ENCODE results near the gene KRTAP2-3. TPM values are rescaled to one million over a fixed set of nuclear protein-coding genes. Genes with fewer than 3 reads are reported as not detected.
"Not testable (repeated sequence)": the region's sequence is repeated elsewhere in the genome, so short reads cannot be mapped to it uniquely, and the experiment has no call there.

The KRTAP2-3 gene
- total and polyA plus RNA-seq, 3 experiments from 2014 or later = not detected

- POLR2A ChIA-PET; H3K9me3 ChIP-seq (ENCODE audit: low read length); H3K4me3 Mint-ChIP-seq; H3K27ac ChIP-seq (ENCODE audit: low read depth, low read length); H3K4me1 Mint-ChIP-seq; DNase-seq; H3K4me3 ChIP-seq (ENCODE audit: low read length); H3K27me3 ChIP-seq (ENCODE audit: insufficient read depth, low read length, poor library complexity, severe bottlenecking); H3K27ac Mint-ChIP-seq; H3K9me3 Mint-ChIP-seq; H3K36me3 ChIP-seq (ENCODE audit: insufficient read depth, low read length); CTCF ChIA-PET; H3K4me1 ChIP-seq (ENCODE audit: insufficient read depth, low read length); H3K36me3 Mint-ChIP-seq: not testable (repeated sequence)
- peaks cover 20 to 47% of the 10 kb centered on the region in 2 donors for H3K27me3 Mint-ChIP-seq
Measured at GRCh38 chr17:41099682-41100480, 40.0 kb upstream of the KRTAP2-3 start.

- Mint-ChIP-seq H3K36me3 (peaks cover 0 to 5% (median 0%) of the 10 kb centered on the region in 3 donors), H3K27me3 (peaks cover 22 to 55% of the 10 kb centered on the region in 2 donors), H3K4me3 (no peak overlapping the region), H3K9me3 (no peaks in the 10 kb centered on the region), H3K27ac (peak overlapping the region in 1 of 8 donors; percentile 23), H3K4me1 (peaks cover 0 to 7% (median 6%) of the 10 kb centered on the region in 3 donors)
- Histone ChIP-seq H3K4me3 (ENCODE audit: low read length) (no peak overlapping the region), H3K27ac (ENCODE audit: low read depth, low read length) (no peak overlapping the region), H3K27me3 (ENCODE audit: insufficient read depth, low read length, poor library complexity, severe bottlenecking) (peaks cover 3% of the 10 kb centered on the region), H3K4me1 (ENCODE audit: insufficient read depth, low read length) (no peaks in the 10 kb centered on the region), H3K9me3 (ENCODE audit: low read length) (no peaks in the 10 kb centered on the region), H3K36me3 (ENCODE audit: insufficient read depth, low read length) (no peaks in the 10 kb centered on the region)
- POLR2A ChIA-PET = no interaction called here
- CTCF ChIA-PET = no interaction called here
- DNase-seq = no peak
Measured at GRCh38 chr17:41098481-41098880, 38.6 kb upstream of the KRTAP2-3 start.

GRCh38 chr17:41098042-41098441, 38.1 kb upstream of the KRTAP2-3 start, which contains the start of gene KRTAP4-8:
Gene KRTAP4-8, minus strand, starts transcription at chr17:41098142. Its CDS starts 58 bp downstream, at chr17:41098084.
- H3K27ac ChIP-seq (ENCODE audit: low read depth, low read length) = no peak within 1 kb of the TSS
- ChIA-PET POLR2A (no interaction called here), CTCF (no interaction called here)
- Mint-ChIP-seq H3K36me3 (peaks cover 0 to 5% (median 0%) of the 10 kb centered on the region in 3 donors), H3K27ac (peak within 1 kb of the TSS in 1 of 8 donors; percentile 23), H3K9me3 (peaks cover 0 to 2% (median 0%) of the 10 kb centered on the region in 5 donors), H3K27me3 (peaks cover 23 to 55% of the 10 kb centered on the region in 2 donors), H3K4me1 (peaks cover 0 to 7% (median 6%) of the 10 kb centered on the region in 3 donors), H3K4me3 (no peak within 1 kb of the TSS)
- H3K4me3 ChIP-seq (ENCODE audit: low read length) = no peak within 1 kb of the TSS
- no peaks in the 10 kb centered on the region for H3K36me3 ChIP-seq (ENCODE audit: insufficient read depth, low read length)
- no peak for DNase-seq
- no peaks in the 10 kb centered on the region for H3K4me1 ChIP-seq (ENCODE audit: insufficient read depth, low read length)
- H3K27me3 ChIP-seq (ENCODE audit: insufficient read depth, low read length, poor library complexity, severe bottlenecking) = peaks cover 3% of the 10 kb centered on the region
- no peaks in the 10 kb centered on the region for H3K9me3 ChIP-seq (ENCODE audit: low read length)

- Histone ChIP-seq H3K4me1 (ENCODE audit: insufficient read depth, low read length) (no peaks in the 10 kb centered on the region), H3K9me3 (ENCODE audit: low read length) (no peaks in the 10 kb centered on the region), H3K27me3 (ENCODE audit: insufficient read depth, low read length, poor library complexity, severe bottlenecking) (peaks cover 3% of the 10 kb centered on the region), H3K27ac (ENCODE audit: low read depth, low read length) (no peak overlapping the region), H3K36me3 (ENCODE audit: insufficient read depth, low read length) (no peaks in the 10 kb centered on the region), H3K4me3 (ENCODE audit: low read length) (no peak overlapping the region)
- ChIA-PET POLR2A (no interaction called here), CTCF (no interaction called here)
- H3K4me1 Mint-ChIP-seq = peaks cover 0 to 7% (median 6%) of the 10 kb centered on the region in 3 donors
- peaks cover 24 to 55% of the 10 kb centered on the region in 2 donors for H3K27me3 Mint-ChIP-seq
- peaks cover 0 to 7% (median 0%) of the 10 kb centered on the region in 5 donors for H3K9me3 Mint-ChIP-seq
- H3K27ac Mint-ChIP-seq = no peak overlapping the region
- peaks cover 0 to 5% (median 0%) of the 10 kb centered on the region in 3 donors for H3K36me3 Mint-ChIP-seq
- no peak overlapping the region for H3K4me3 Mint-ChIP-seq
- DNase-seq = no peak
Measured at GRCh38 chr17:41096055-41096454, 36.1 kb upstream of the KRTAP2-3 start.

- H3K36me3 Mint-ChIP-seq; H3K9me3 Mint-ChIP-seq; H3K27me3 ChIP-seq (ENCODE audit: insufficient read depth, low read length, poor library complexity, severe bottlenecking); H3K9me3 ChIP-seq (ENCODE audit: low read length); H3K4me3 ChIP-seq (ENCODE audit: low read length); CTCF ChIA-PET; H3K36me3 ChIP-seq (ENCODE audit: insufficient read depth, low read length); DNase-seq; H3K27ac Mint-ChIP-seq; H3K27ac ChIP-seq (ENCODE audit: low read depth, low read length); H3K4me1 ChIP-seq (ENCODE audit: insufficient read depth, low read length); POLR2A ChIA-PET; H3K4me3 Mint-ChIP-seq; H3K4me1 Mint-ChIP-seq: not testable (repeated sequence)
- peaks cover 10 to 20% of the 10 kb centered on the region in 2 donors for H3K27me3 Mint-ChIP-seq
Measured at GRCh38 chr17:41088760-41089352, 28.9 kb upstream of the KRTAP2-3 start.

- H3K4me1 Mint-ChIP-seq; H3K4me3 Mint-ChIP-seq; DNase-seq; H3K4me1 ChIP-seq (ENCODE audit: insufficient read depth, low read length); H3K4me3 ChIP-seq (ENCODE audit: low read length); H3K36me3 Mint-ChIP-seq; H3K36me3 ChIP-seq (ENCODE audit: insufficient read depth, low read length); H3K27me3 ChIP-seq (ENCODE audit: insufficient read depth, low read length, poor library complexity, severe bottlenecking); H3K9me3 ChIP-seq (ENCODE audit: low read length); CTCF ChIA-PET; H3K9me3 Mint-ChIP-seq; H3K27ac ChIP-seq (ENCODE audit: low read depth, low read length): not testable (repeated sequence)
- Mint-ChIP-seq H3K27ac (peak within 1 kb of the TSS in 1 of 8 donors; percentile 86), H3K27me3 (peaks cover 12 to 28% of the 10 kb centered on the region in 2 donors)
- POLR2A ChIA-PET = interaction anchor here (0.6 kb wide), 1 partner anchor 34 kb away, joined by 3 read pairs; the partner anchor contains the start of gene KRTAP4-11
Measured at GRCh38 chr17:41084100-41084856, 24.4 kb upstream of the KRTAP2-3 start, which contains the start of gene KRTAP4-7. Gene KRTAP4-7, plus strand, starts transcription at chr17:41084150. Its CDS starts 57 bp downstream, at chr17:41084207.

- H3K27ac ChIP-seq (ENCODE audit: low read depth, low read length); H3K36me3 ChIP-seq (ENCODE audit: insufficient read depth, low read length); H3K4me3 ChIP-seq (ENCODE audit: low read length); H3K4me1 ChIP-seq (ENCODE audit: insufficient read depth, low read length); H3K36me3 Mint-ChIP-seq; H3K27ac Mint-ChIP-seq; CTCF ChIA-PET; H3K9me3 ChIP-seq (ENCODE audit: low read length); H3K27me3 ChIP-seq (ENCODE audit: insufficient read depth, low read length, poor library complexity, severe bottlenecking); DNase-seq; H3K4me1 Mint-ChIP-seq; H3K4me3 Mint-ChIP-seq; H3K9me3 Mint-ChIP-seq: not testable (repeated sequence)
- peaks cover 11 to 30% of the 10 kb centered on the region in 2 donors for H3K27me3 Mint-ChIP-seq
- POLR2A ChIA-PET = interaction anchor here (0.6 kb wide), 1 partner anchor 35 kb away, joined by 3 read pairs; the partner anchor contains the start of gene KRTAP4-11
Measured at GRCh38 chr17:41083427-41083826, 23.5 kb upstream of the KRTAP2-3 start.

GRCh38 chr17:41082626-41083025, 22.7 kb upstream of the KRTAP2-3 start:
- no peaks in the 10 kb centered on the region for H3K4me1 ChIP-seq (ENCODE audit: insufficient read depth, low read length)
- ChIA-PET POLR2A (no interaction called here), CTCF (no interaction called here)
- H3K27me3 ChIP-seq (ENCODE audit: insufficient read depth, low read length, poor library complexity, severe bottlenecking) = no peaks in the 10 kb centered on the region
- H3K9me3 Mint-ChIP-seq = no peaks in the 10 kb centered on the region
- no peak overlapping the region for H3K27ac ChIP-seq (ENCODE audit: low read depth, low read length)
- H3K4me3 ChIP-seq (ENCODE audit: low read length) = no peak overlapping the region
- no peak overlapping the region for H3K4me3 Mint-ChIP-seq
- no peak overlapping the region for H3K27ac Mint-ChIP-seq
- H3K36me3 ChIP-seq (ENCODE audit: insufficient read depth, low read length) = no peaks in the 10 kb centered on the region
- peaks cover 11 to 35% of the 10 kb centered on the region in 2 donors for H3K27me3 Mint-ChIP-seq
- no peak for DNase-seq
- H3K9me3 ChIP-seq (ENCODE audit: low read length) = no peaks in the 10 kb centered on the region
- no peaks in the 10 kb centered on the region for H3K4me1 Mint-ChIP-seq
- no peaks in the 10 kb centered on the region for H3K36me3 Mint-ChIP-seq

All from CD8-positive, alpha-beta memory T cell (primary cell).